Epithelial cell of esophagus (primary cell): ENCODE data around the gene RGS7.
"Not testable (repeated sequence)": the region's sequence is repeated elsewhere in the genome, so short reads cannot be mapped to it uniquely, and the experiment has no call there.

Source experiments
- DNase-seq: peaks from one replicate; pipeline ENCODE4 v3.0.0; 2010; ENCODE audit warnings: low read depth
- H3K4me3 ChIP-seq: 2 replicates; pipeline ENCODE4 v1.5.1; 2011; ENCODE audit warnings: mild to moderate bottlenecking, low read length, control low read depth
- CTCF ChIP-seq: IDR thresholded peaks from 2 replicates; pipeline ENCODE4 v1.5.1; 2011; ENCODE audit warnings: low read depth, mild to moderate bottlenecking, low read length, control low read depth, inconsistent platforms; ENCODE audit not compliant: insufficient read depth; ENCODE audit errors: missing control alignments

The RGS7 gene

GRCh38 chr1:241157435-241157834 is 199.6 kb downstream of the RGS7 start:
- DNase-seq: no peak
- no peak for TF ChIP-seq CTCF
- no peak overlapping the region for H3K4me3 ChIP-seq

GRCh38 chr1:241156231-241156965 is 200.6 kb downstream of the RGS7 start:
- TF ChIP-seq CTCF: no peak
- H3K4me3 ChIP-seq: no peak overlapping the region
- DNase-seq: peak; percentile 64

GRCh38 chr1:241145881-241146280 is 211.1 kb downstream of the RGS7 start:
- TF ChIP-seq CTCF: no peak
- H3K4me3 ChIP-seq: no peak overlapping the region
- DNase-seq: no peak

- DNase-seq: no peak
- no peak overlapping the region for H3K4me3 ChIP-seq
- TF ChIP-seq CTCF: no peak
Measured at GRCh38 chr1:241143765-241144442, 213.1 kb downstream of the RGS7 start.

- DNase-seq: no peak
- no peak overlapping the region for H3K4me3 ChIP-seq
- TF ChIP-seq CTCF: no peak
Measured at GRCh38 chr1:241142493-241142892, 214.5 kb downstream of the RGS7 start.

GRCh38 chr1:241141646-241142045 is 215.4 kb downstream of the RGS7 start:
- not testable (repeated sequence) for H3K4me3 ChIP-seq, DNase-seq

GRCh38 chr1:241140670-241141069 is 216.3 kb downstream of the RGS7 start:
- no peak for TF ChIP-seq CTCF
- no peak overlapping the region for H3K4me3 ChIP-seq

More at GRCh38 chr1:241140670-241141069, 216.3 kb downstream of the RGS7 start:
- no peak for DNase-seq
